Suprapubic skin (tissue), 4 donors: ENCODE data around the gene TBC1D16.

Source experiments
- EP300 ChIP-seq: sonication (generic); formaldehyde crosslinking; IDR thresholded peaks from one replicate; pipeline ENCODE4 v1.6.1; 2017; ENCODE audit warnings: antibody characterized with exemption
- POLR2A ChIP-seq, 2 donors: fragments of 450-650 bp; IDR thresholded peaks; one replicate each; pipeline ENCODE4 v1.6.1; 2017; ENCODE audit warnings: antibody characterized with exemption in 2 of 2, mild to moderate bottlenecking in 2 of 2, moderate library complexity in 2 of 2
- POLR2AphosphoS5 ChIP-seq, 3 donors: sonication (generic); formaldehyde crosslinking; IDR thresholded peaks; one replicate each; pipeline ENCODE4 v1.6.1; 2017; ENCODE audit warnings: antibody characterized with exemption in 3 of 3
- TF ChIP-seq, protein P1 (sequence below), 2 donors: fragments of 200-600 bp in 1 of 2; fragments of 450-650 bp in 1 of 2; sonication (generic) in 1 of 2; IDR thresholded peaks; one replicate each; pipeline ENCODE4 v1.5.1; 2016 to 2019; ENCODE audit warnings: antibody characterized with exemption in 2 of 2, mild to moderate bottlenecking in 1 of 2, moderate library complexity in 1 of 2

DNA sequence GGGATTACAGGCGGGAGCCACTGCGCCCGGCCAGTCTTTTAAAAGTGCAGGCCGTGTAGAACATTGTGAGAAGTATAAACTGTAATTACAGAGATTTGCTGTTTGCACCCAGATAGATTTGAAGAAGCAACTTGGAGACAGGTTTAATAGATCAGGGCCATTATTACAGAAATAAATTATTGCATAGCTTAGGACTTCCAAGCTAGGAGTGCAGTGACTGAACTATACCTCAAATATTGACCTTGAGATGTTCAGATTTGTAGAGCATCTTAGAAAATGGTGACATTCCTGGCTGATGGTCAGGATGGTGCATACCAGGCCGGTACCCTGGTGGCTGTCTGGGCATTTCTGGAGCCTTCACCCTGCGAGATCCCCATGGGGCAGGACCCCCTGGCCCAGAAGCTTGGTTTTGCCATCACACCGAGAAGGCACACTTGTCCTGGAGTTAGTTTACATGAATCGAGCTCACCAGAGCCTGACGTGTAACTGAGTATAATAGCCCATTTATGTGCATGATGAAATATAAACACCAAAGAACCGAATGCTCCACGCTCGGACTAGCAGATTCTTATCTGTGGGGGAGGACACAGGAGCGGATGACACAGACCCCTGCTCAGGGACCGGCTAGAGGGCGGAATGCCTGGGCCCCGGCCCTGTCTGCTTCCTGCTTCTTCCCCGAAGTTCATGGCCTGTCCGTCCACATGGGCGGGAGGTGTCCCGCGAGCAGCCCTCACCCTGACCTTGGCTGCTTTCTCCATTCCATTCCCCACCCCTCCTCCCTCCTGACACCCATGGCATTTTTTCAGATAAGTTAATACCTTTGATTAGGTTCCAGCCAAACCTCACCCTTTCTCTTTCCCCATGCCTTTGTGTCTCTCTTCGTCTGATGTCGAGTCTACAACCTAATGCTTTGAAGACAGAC, 32.9 kb upstream of the TBC1D16 start:
- TF ChIP-seq, protein P1, sequence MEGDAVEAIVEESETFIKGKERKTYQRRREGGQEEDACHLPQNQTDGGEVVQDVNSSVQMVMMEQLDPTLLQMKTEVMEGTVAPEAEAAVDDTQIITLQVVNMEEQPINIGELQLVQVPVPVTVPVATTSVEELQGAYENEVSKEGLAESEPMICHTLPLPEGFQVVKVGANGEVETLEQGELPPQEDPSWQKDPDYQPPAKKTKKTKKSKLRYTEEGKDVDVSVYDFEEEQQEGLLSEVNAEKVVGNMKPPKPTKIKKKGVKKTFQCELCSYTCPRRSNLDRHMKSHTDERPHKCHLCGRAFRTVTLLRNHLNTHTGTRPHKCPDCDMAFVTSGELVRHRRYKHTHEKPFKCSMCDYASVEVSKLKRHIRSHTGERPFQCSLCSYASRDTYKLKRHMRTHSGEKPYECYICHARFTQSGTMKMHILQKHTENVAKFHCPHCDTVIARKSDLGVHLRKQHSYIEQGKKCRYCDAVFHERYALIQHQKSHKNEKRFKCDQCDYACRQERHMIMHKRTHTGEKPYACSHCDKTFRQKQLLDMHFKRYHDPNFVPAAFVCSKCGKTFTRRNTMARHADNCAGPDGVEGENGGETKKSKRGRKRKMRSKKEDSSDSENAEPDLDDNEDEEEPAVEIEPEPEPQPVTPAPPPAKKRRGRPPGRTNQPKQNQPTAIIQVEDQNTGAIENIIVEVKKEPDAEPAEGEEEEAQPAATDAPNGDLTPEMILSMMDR (IDR thresholded peaks at IDR 0.05): no peak
- TF ChIP-seq POLR2A (IDR thresholded peaks at IDR 0.05) (no peak), POLR2AphosphoS5 (IDR thresholded peaks at IDR 0.05) (no peak), EP300 (no peak)
